Measurements from ENCODE around the gene MEG3. TPM values are rescaled to one million over a fixed set of nuclear protein-coding genes. Genes with fewer than 3 reads are reported as not detected.

Gene MEG3
- total RNA-seq, 4 donors from 2014 or later: 5.0 to 28.9 (median 10.2) TPM

- H3K4me1 ChIP-seq: no peaks in the 10 kb centered on the region
- no peaks in the 10 kb centered on the region for H3K36me3 ChIP-seq
- no peak overlapping the region for H3K27ac ChIP-seq
- no peak for DNase-seq (ENCODE audit: low spot score in 2 of 2)
- peaks cover 16% of the 10 kb centered on the region for H3K27me3 ChIP-seq
- H3K4me3 ChIP-seq: no peak overlapping the region
- WGBS: 82% methylated on average over 26 of the region's 29 CpGs
- TF ChIP-seq POLR2A (IDR thresholded peaks at IDR 0.05) (no peak), EP300 (IDR thresholded peaks at IDR 0.05) (no peak), POLR2AphosphoS5 (IDR thresholded peaks at IDR 0.05) (no peak), CTCF (IDR thresholded peaks at IDR 0.05) (no peak)
- H3K9me3 ChIP-seq: no peaks in the 10 kb centered on the region
These were observed 9.1 kb downstream of the MEG3 start for GRCh38 chr14:100834794-100835547.

GRCh38 chr14:100835548-100836310 is 9.8 kb downstream of the MEG3 start:
- 82% methylated on average over 24 of the region's 24 CpGs for WGBS
- DNase-seq (ENCODE audit: low spot score in 2 of 2): no peak
- H3K36me3 ChIP-seq: no peaks in the 10 kb centered on the region

DNA sequence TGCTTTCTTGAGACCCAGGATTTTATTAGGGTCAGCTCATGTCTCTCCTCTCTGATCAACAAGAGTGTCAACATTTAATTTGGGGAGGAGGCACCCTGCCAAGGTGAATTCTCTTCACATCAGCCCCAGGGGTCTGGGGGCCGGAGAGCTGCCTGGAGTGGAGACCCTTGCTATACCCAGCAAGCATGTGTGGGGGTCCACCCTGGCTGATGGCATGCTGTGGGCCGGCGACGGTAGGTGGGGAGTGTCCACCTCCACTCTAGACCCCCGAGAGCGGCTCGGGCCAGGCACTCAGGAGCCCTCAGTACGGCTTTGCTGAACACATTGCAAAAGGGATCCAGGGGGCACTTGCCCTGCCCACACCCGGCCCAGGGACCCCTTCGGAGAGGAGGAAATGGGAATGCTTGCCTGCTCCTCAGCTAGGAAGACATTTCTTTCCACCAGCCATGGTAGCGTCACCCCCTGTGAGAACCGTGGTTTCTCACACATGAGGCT is 10.4 kb downstream of the MEG3 start:
- Histone ChIP-seq H3K36me3 (no peaks in the 10 kb centered on the region), H3K9me3 (no peaks in the 10 kb centered on the region), H3K27me3 (peaks cover 16% of the 10 kb centered on the region), H3K4me3 (no peak overlapping the region), H3K4me1 (no peaks in the 10 kb centered on the region), H3K27ac (no peak overlapping the region)
- WGBS: 91% methylated on average over 10 of the region's 12 CpGs
- DNase-seq (ENCODE audit: low spot score in 2 of 2): no peak
- TF ChIP-seq POLR2AphosphoS5 (IDR thresholded peaks at IDR 0.05): no peak
- no peak for TF ChIP-seq POLR2A (IDR thresholded peaks at IDR 0.05)
- TF ChIP-seq EP300 (IDR thresholded peaks at IDR 0.05): no peak
- no peak for TF ChIP-seq CTCF (IDR thresholded peaks at IDR 0.05)

More at GRCh38 chr14:100835548-100836310, 9.8 kb downstream of the MEG3 start:
- no peak overlapping the region for H3K27ac ChIP-seq
- no peaks in the 10 kb centered on the region for H3K4me1 ChIP-seq
- H3K9me3 ChIP-seq: no peaks in the 10 kb centered on the region
- TF ChIP-seq EP300 (IDR thresholded peaks at IDR 0.05) (no peak), POLR2A (IDR thresholded peaks at IDR 0.05) (no peak), CTCF (IDR thresholded peaks at IDR 0.05) (no peak), POLR2AphosphoS5 (IDR thresholded peaks at IDR 0.05) (no peak)
- H3K27me3 ChIP-seq: peaks cover 16% of the 10 kb centered on the region
- no peak overlapping the region for H3K4me3 ChIP-seq

DNA sequence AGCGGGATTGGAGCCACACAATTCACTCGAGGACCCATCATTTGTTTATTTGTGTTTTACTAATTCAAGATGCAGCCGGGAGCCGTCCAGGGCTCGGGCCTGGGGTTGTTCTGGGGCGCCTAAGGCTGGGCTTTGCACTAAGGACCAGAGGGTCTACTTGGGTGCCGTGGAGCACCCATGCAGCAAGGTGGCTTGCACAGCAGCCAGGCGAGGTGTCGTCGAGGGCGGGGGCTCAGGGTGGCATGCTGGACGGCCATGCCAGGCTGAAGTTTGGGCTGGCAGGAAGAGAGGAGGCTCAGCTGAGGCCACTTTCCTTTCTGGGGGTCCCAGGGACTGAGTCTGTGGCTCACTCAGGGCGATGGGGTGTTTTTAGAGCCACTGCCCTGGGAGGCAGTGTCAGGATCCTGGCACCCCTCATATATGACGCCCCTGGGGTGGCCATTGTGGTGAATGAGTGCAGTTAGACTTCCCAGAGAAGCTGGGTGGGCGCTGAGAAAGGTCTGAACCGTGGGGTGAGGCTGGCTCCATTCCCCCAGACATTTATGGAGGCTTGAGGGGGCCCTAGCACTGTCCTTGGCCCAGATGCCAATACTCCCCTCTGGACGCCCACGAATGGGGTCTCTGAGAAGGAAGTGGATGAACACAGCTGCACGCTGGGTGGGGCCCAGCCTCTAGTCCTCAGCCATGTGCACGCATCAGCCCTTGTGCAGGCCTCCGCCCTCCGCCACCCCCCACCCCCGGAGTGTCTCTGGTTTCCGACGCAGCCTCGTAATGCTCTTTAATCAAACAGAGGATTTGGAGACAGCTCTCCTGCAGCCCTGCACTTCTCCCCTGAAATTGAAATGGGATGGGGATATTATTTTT is 11.3 kb downstream of the MEG3 start:
- Histone ChIP-seq H3K9me3 (no peaks in the 10 kb centered on the region), H3K4me3 (no peak overlapping the region), H3K4me1 (no peaks in the 10 kb centered on the region), H3K36me3 (no peaks in the 10 kb centered on the region), H3K27me3 (peaks cover 16% of the 10 kb centered on the region), H3K27ac (no peak overlapping the region)
- 77% methylated on average over 15 of the region's 26 CpGs for WGBS
- no peak for DNase-seq (ENCODE audit: low spot score in 2 of 2)
- TF ChIP-seq CTCF (IDR thresholded peaks at IDR 0.05) (no peak), POLR2AphosphoS5 (IDR thresholded peaks at IDR 0.05) (no peak), POLR2A (IDR thresholded peaks at IDR 0.05) (no peak), EP300 (IDR thresholded peaks at IDR 0.05) (no peak)

All from suprapubic skin (tissue), 4 donors.